G401 (cell line): ENCODE measurements around the gene GNG7. TPM values are rescaled to one million over a fixed set of nuclear protein-coding genes. Genes with fewer than 3 reads are reported as not detected.

Experiments used
- DNase-seq: peaks from one replicate; pipeline ENCODE4 v3.0.0-alpha.2; 2015; ENCODE audit warnings: low spot score
- in situ Hi-C: cut with HindIII; loops from 2 replicates; pipeline ENCODE4 v1.10.0; 2016; ENCODE audit warnings: low sequenced_read_pairs, mixed read lengths
- total RNA-seq: library from RNA; depleted of rRNA; stranded (reverse); fragments of >200 nt; shearing (Covaris generic); gene quantifications from 2 replicates; pipeline ENCODE4 v1.2.3, GENCODE V29; 2014

GNG7 gene
- total RNA-seq, 1 experiment from 2014 or later: 9.2 TPM

GRCh38 chr19:2488942-2489731 lies 213.4 kb downstream of the GNG7 start:
- peak; percentile 40 for DNase-seq
- in situ Hi-C loops: no loop called here

- no peak for DNase-seq
- in situ Hi-C loops: no loop called here
These were observed 214.0 kb downstream of the GNG7 start for GRCh38 chr19:2488405-2488941.

GRCh38 chr19:2487842-2488241 lies 214.7 kb downstream of the GNG7 start:
- DNase-seq: no peak
- in situ Hi-C loops: no loop called here

- no peak for DNase-seq
- in situ Hi-C loops: no loop called here
These were observed 215.4 kb downstream of the GNG7 start for GRCh38 chr19:2487090-2487489.

DNA sequence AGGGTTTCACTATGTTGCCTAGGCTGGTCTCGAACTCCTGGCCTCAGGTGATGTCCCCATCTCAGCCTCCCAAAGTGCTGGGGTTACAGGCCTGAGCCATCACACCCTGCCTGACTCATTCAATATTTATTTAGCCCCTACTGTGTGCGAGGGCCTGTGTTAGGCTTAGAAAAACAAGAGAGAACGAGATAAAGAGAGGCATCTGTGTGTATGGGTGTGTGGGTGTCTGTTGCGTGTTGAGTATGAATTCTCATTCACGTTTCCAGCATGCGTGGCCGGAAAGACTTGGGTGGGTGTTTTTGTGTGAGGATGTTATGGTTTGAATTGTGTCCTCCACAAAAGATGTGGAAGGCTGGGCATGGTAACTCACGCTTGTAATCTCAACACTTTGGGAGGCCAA lies 217.1 kb downstream of the GNG7 start:
- in situ Hi-C loops: no loop called here
- no peak for DNase-seq

DNA sequence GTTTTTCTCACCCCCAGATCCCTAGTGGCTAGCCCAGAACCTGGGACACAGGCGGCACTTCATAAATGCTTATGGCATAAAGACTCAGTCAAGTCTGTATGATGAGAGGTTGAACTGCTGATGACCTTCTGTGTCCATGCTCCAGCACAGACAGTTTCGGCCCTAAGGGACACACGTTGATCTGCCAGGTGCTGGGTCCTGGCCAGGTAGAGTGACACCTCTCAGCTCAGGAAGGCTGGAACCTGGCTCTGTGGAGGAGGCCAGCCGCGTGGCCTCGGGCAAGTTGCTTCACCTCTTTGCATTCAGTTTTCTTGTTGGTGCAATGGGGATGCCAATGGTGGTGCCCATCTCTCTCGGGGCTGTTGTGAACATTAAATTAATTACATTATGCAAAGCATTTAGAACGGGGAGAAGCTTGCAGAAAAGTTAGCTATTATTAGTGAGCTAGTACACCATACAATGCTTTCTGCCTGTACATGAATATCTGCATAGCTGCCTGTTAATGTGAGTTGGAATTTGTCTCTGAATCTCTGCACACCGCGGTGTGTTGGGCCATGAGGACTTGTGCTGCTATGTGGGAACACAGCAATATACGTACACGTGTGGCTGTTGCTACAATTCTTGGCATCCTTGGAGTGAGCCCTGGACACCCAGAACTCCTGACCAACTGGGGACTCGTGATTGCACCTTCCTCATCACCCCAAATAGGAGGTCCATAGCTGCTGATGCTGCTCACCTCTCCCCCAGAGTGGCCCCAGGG lies 218.1 kb downstream of the GNG7 start:
- in situ Hi-C loops: no loop called here
- no peak for DNase-seq

DNA sequence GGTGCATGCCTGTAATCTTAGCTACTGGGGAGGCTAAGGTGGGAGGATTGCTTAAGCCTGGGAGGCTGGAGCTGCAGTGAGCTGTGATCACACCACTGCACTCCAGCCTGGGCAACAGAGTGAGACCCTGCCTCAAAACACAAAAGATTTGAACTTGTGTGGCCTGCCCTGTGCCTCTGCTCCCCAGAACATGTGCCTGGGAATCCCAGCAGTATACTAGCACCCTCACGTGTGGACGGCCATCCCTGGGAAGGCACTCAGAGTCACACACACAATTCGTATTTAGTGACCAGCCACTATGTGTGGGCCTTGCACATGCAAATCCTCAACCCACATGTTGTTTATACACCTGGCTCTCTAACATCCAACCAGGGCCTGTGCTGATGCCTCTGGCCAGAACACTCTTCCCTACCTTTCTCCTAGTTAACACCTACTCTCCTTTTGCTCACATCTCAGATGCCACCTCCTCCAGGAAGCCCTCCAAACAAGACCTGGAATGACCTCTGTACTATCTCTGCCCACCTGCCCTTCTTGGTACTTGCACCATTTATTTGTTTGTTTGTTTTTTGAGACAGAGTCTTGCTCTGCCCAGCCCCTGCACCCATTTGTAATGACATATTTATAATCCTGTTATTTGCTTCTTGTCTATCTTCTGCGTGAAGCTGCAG lies 218.9 kb downstream of the GNG7 start:
- in situ Hi-C loops: no loop called here
- DNase-seq: no peak

DNA sequence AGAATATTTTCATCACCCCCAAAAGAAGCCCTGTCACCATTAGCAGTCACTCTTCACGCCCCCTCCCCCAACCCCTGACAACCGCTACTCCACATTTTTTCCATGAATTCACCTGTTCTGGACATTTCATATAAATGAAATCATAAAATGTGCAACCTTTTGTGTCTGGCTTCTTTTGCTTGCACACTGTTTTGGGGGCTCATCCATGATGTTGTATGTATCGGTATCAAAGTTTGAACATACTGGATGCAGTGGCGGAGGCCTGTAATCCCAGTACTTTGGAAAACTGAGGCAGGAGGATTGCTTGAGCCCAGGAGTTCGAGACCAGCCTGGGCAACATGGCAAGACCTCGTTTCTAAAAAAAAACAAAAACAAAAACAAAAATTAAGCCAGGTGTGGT lies 219.4 kb downstream of the GNG7 start:
- DNase-seq: no peak
- in situ Hi-C loops: no loop called here

GRCh38 chr19:2482354-2483038 lies 220.0 kb downstream of the GNG7 start:
- in situ Hi-C loops: no loop called here

DNA sequence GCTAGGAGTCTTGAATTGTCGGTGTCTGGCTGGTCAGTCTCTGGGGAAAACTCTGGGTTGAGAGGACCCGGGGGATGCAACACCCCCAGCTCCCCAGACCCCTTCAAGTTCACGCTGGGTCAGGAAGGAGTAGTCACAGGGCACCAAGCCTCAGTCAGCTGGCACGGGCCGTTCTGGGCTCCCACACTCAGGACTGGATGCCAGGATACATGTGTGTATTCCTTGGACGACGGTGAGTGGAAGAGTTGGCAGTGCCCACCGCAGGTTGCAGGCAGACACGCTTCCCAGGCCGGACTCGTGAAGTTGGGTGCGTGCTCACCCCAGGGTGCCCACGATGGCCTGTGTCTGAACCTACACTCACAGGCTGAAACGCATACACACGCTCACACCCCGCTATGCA lies 221.0 kb downstream of the GNG7 start:
- in situ Hi-C loops: no loop called here
- no peak for DNase-seq

More at GRCh38 chr19:2482354-2483038, 220.0 kb downstream of the GNG7 start:
- DNase-seq: no peak

- DNase-seq: no peak
- in situ Hi-C loops: no loop called here
These were observed 222.8 kb downstream of the GNG7 start for GRCh38 chr19:2479556-2480194.

- DNase-seq: no peak
- in situ Hi-C loops: no loop called here
These were observed 223.5 kb downstream of the GNG7 start for GRCh38 chr19:2478756-2479555.

GRCh38 chr19:2478278-2478755 lies 224.2 kb downstream of the GNG7 start:
- in situ Hi-C loops: no loop called here
- peak; percentile 38 for DNase-seq

DNA sequence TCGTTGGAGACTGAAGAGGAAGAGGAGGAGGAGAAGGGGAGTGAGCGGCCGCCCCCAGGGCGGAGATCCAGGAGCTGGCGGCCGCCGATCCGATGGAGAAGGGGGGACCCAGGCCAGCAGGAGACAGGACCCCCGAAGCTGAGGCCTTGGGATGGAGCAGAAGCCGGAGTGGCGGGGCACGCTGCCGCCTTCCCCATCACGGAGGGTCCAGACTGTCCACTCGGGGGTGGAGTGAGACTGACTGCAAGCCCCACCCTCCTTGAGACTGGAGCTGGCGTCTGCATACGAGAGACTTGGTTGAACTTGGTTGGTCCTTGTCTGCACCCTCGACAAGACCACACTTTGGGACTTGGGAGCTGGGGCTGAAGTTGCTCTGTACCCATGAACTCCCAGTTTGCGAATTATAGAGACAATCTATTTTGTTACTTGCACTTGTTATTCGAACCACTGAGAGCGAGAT lies 224.7 kb downstream of the GNG7 start:
- DNase-seq: no peak
- in situ Hi-C loops: no loop called here

- in situ Hi-C loops: no loop called here
- peak; percentile 46 for DNase-seq
These were observed 225.3 kb downstream of the GNG7 start for GRCh38 chr19:2477141-2477710.

DNA sequence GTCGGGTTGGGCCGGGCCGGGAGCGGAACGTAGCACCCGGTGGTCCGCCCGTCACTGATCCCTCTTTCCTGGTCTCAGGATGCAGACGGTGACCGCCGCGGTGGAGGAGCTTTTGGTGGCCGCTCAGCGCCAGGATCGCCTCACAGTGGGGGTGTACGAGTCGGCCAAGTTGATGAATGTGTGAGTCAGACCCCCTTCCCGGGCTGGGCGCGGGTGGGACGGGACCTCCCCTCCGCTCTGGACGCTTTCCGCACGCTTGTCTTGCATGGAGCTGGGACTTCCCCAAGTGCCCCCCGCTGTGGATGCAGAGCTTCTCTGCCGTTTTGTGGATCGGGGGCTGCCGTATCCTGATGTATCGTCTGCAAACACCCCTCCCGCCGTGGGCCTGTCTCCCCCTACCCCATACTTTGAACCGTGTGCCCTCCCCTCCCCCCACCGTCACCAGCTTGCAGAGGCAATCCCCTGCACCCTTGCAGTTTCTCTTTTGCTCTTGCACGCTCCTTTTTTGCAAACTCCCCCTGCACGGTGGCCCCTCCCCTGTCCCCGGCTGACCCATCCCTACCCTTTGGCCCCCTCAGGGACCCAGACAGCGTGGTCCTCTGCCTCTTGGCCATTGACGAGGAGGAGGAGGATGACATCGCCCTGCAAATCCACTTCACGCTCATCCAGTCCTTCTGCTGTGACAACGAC lies 225.9 kb downstream of the GNG7 start:
- DNase-seq: peak; percentile 56
- in situ Hi-C loops: no loop called here
